H9 (cell line): ENCODE results near the gene SET. TPM values are rescaled to one million over a fixed set of nuclear protein-coding genes. Genes with fewer than 3 reads are reported as not detected.

Experiments
- DNase-seq: peaks from one replicate; pipeline ENCODE4 v3.0.0-alpha.2; 2017
- H2AFZ ChIP-seq: one replicate; pipeline ENCODE4 v1.6.1; 2013; ENCODE audit warnings: mild to moderate bottlenecking, low read length, control low read depth, moderate library complexity
- H2AK5ac ChIP-seq: 2 replicates; pipeline ENCODE4 v1.6.1; 2013; ENCODE audit warnings: low read length, control low read depth, mixed read lengths; ENCODE audit not compliant: insufficient read length
- H2BK120ac ChIP-seq: one replicate; pipeline ENCODE4 v1.6.1; 2013; ENCODE audit warnings: low read depth, mild to moderate bottlenecking, low read length, control low read depth, inconsistent platforms; ENCODE audit not compliant: poor library complexity, severe bottlenecking
- H2BK12ac ChIP-seq: 2 replicates; pipeline ENCODE4 v1.6.1; 2013; ENCODE audit warnings: low read length, control low read depth, mixed read lengths, low read depth; ENCODE audit not compliant: insufficient read length
- H2BK15ac ChIP-seq: 2 replicates; pipeline ENCODE4 v1.6.1; 2013; ENCODE audit warnings: low read depth, low read length, control low read depth
- H2BK20ac ChIP-seq: one replicate; pipeline ENCODE4 v1.6.1; 2013; ENCODE audit warnings: low read depth, mild to moderate bottlenecking, low read length, control low read depth, inconsistent platforms; ENCODE audit not compliant: poor library complexity, severe bottlenecking
- H2BK5ac ChIP-seq: 2 replicates; pipeline ENCODE4 v1.6.1; 2013; ENCODE audit warnings: low read length, control low read depth, mixed read lengths; ENCODE audit not compliant: insufficient read length
- H3K14ac ChIP-seq: 2 replicates; pipeline ENCODE4 v1.6.1; 2013; ENCODE audit warnings: low read length, control low read depth; ENCODE audit not compliant: insufficient read depth
- H3K18ac ChIP-seq: 2 replicates; pipeline ENCODE4 v1.6.1; 2013; ENCODE audit warnings: low read depth, mild to moderate bottlenecking, mixed read lengths, low read length, control low read depth; ENCODE audit not compliant: insufficient read length
- H3K23ac ChIP-seq: 2 replicates; pipeline ENCODE4 v1.6.1; 2013; ENCODE audit warnings: low read length, control low read depth, mixed read lengths, low read depth; ENCODE audit not compliant: insufficient read length
- H3K23me2 ChIP-seq: 2 replicates; pipeline ENCODE4 v1.6.1; 2013; ENCODE audit warnings: low read depth, mild to moderate bottlenecking, mixed read lengths, low read length, control low read depth; ENCODE audit not compliant: insufficient read length, poor library complexity, severe bottlenecking
- H3K27ac ChIP-seq: 2 replicates; pipeline ENCODE4 v1.5.1; 2013; ENCODE audit warnings: low read length, control low read depth, mixed read lengths, low read depth; ENCODE audit not compliant: insufficient read length
- H3K27me3 ChIP-seq: 2 replicates; pipeline ENCODE4 v1.6.1; 2013; ENCODE audit warnings: low read length, control low read depth, inconsistent platforms; ENCODE audit not compliant: insufficient read depth
- H3K4ac ChIP-seq: 2 replicates; pipeline ENCODE4 v1.6.1; 2013; ENCODE audit warnings: low read depth, mild to moderate bottlenecking, control low read depth, inconsistent platforms, low read length, moderate library complexity
- H3K4me1 ChIP-seq: 2 replicates; pipeline ENCODE4 v1.6.1; 2013; ENCODE audit warnings: low read length, control low read depth, inconsistent platforms; ENCODE audit not compliant: insufficient read depth
- H3K4me2 ChIP-seq: 2 replicates; pipeline ENCODE4 v1.6.1; 2013; ENCODE audit warnings: low read length, control low read depth, mixed read lengths; ENCODE audit not compliant: insufficient read length, insufficient read depth
- H3K56ac ChIP-seq: 2 replicates; pipeline ENCODE4 v1.6.1; 2013; ENCODE audit warnings: low read depth, mild to moderate bottlenecking, mixed read lengths, low read length, control low read depth; ENCODE audit not compliant: insufficient read length
- H3K79me1 ChIP-seq: 2 replicates; pipeline ENCODE4 v1.6.1; 2013; ENCODE audit warnings: low read depth, mild to moderate bottlenecking, moderate library complexity, low read length, control low read depth, inconsistent platforms; ENCODE audit not compliant: insufficient read depth, poor library complexity, severe bottlenecking
- H3K79me2 ChIP-seq: 2 replicates; pipeline ENCODE4 v1.6.1; 2013; ENCODE audit warnings: low read length, control low read depth, inconsistent platforms; ENCODE audit not compliant: insufficient read depth
- H3K9ac ChIP-seq: 2 replicates; pipeline ENCODE4 v1.6.1; 2013; ENCODE audit warnings: low read length, control low read depth, mixed read lengths; ENCODE audit not compliant: insufficient read length; ENCODE audit errors: extremely low read depth
- H3K9me3 ChIP-seq: one replicate; pipeline ENCODE4 v1.6.1; 2013; ENCODE audit warnings: low read depth, low read length, inconsistent platforms; ENCODE audit not compliant: control insufficient read depth
- H3T11ph ChIP-seq: one replicate; pipeline ENCODE4 v1.6.1; 2013; ENCODE audit warnings: mild to moderate bottlenecking, low read length, control low read depth, inconsistent platforms
- H4K20me1 ChIP-seq: one replicate; pipeline ENCODE4 v1.6.1; 2013; ENCODE audit not compliant: control insufficient read depth, insufficient read length, insufficient read depth
- H4K5ac ChIP-seq: 2 replicates; pipeline ENCODE4 v1.6.1; 2013; ENCODE audit warnings: low read depth, mild to moderate bottlenecking, mixed read lengths, low read length, control low read depth; ENCODE audit not compliant: insufficient read length
- H4K8ac ChIP-seq: replicated peaks from 2 replicates; pipeline ENCODE4 v1.6.1; 2013; ENCODE audit warnings: low read length, control low read depth, mixed read lengths, low read depth; ENCODE audit not compliant: insufficient read length
- H4K91ac ChIP-seq: 2 replicates; pipeline ENCODE4 v1.6.1; 2013; ENCODE audit warnings: low read depth, mild to moderate bottlenecking, moderate library complexity, mixed read lengths, low read length, control low read depth; ENCODE audit not compliant: insufficient read length
- H3K27ac Mint-ChIP-seq, 3 experiments: 2 replicates in 2 of 3; 3 replicates in 1 of 3; pipeline ENCODE4 v1.8.0; 2020 to 2021; ENCODE audit warnings: mixed read lengths in 3 of 3, mild to moderate bottlenecking in 1 of 3, moderate library complexity in 1 of 3
- H3K27me3 Mint-ChIP-seq: 2 replicates; pipeline ENCODE4 v1.8.0; 2021; ENCODE audit warnings: low read depth, mild to moderate bottlenecking, moderate library complexity, mixed read lengths
- H3K36me3 Mint-ChIP-seq, 3 experiments: 2 replicates in 2 of 3; 3 replicates in 1 of 3; pipeline ENCODE4 v1.8.0; 2020 to 2021; ENCODE audit warnings: low read depth in 3 of 3, mixed read lengths in 3 of 3; ENCODE audit not compliant: insufficient read depth in 1 of 3
- H3K4me1 Mint-ChIP-seq, 2 experiments: 2 replicates each; pipeline ENCODE4 v1.8.0; 2020; ENCODE audit warnings: mixed read lengths in 2 of 2
- H3K4me3 Mint-ChIP-seq, 2 experiments: 2 replicates in 1 of 2; 3 replicates in 1 of 2; pipeline ENCODE4 v1.8.0; 2020 to 2021; ENCODE audit warnings: mild to moderate bottlenecking in 2 of 2, mixed read lengths in 2 of 2, moderate library complexity in 1 of 2
- H3K9me3 Mint-ChIP-seq, 2 experiments: 2 replicates in 1 of 2; 3 replicates in 1 of 2; pipeline ENCODE4 v1.8.0; 2020; ENCODE audit warnings: mild to moderate bottlenecking in 2 of 2, mixed read lengths in 2 of 2, moderate library complexity in 1 of 2
- CTCF ChIP-seq: fragments of 200-600 bp; sonication (generic); conservative IDR thresholded peaks from 3 replicates; pipeline ENCODE4 v1.8.0; 2021; ENCODE audit warnings: antibody characterized with exemption, mild to moderate bottlenecking
- WGBS: extraction: QIAGEN DNeasy Blood & Tissue Kit; methylation state at CpG from one replicate; pipeline ENCODE4 v1.1.7; 2013; ENCODE audit warnings: missing lambda C conversion rate, low lambda C conversion rate, mixed read lengths; ENCODE audit not compliant: insufficient read length; ENCODE audit errors: extremely low coverage; 5-methylcytosine and 5-hydroxymethylcytosine counted together
- total RNA-seq: library from RNA; stranded (reverse); gene quantifications from 2 replicates; pipeline ENCODE4 v1.2.1, GENCODE V29; 2021

SET gene
- total RNA-seq, 1 experiment from 2014 or later = 1,148 TPM

GRCh38 chr9:128742401-128742800, 53.4 kb downstream of the SET start:
- Mint-ChIP-seq H3K36me3 (peaks cover 2 to 19% (median 16%) of the 10 kb centered on the region in 3 experiments; a peak in 6 of 7 replicates), H3K27me3 (no peaks in the 10 kb centered on the region; the same call in 1 of the 2 replicates), H3K4me3 (no peak overlapping the region), H3K9me3 (no peaks in the 10 kb centered on the region), H3K4me1 (no peaks in the 10 kb centered on the region), H3K27ac (no peak overlapping the region)
- Histone ChIP-seq H2BK5ac (no peak overlapping the region), H2BK20ac (no peak overlapping the region), H2BK12ac (no peak overlapping the region), H3K79me1 (no peaks in the 10 kb centered on the region), H3K79me2 (no peaks in the 10 kb centered on the region), H3K18ac (no peak overlapping the region), H2AK5ac (no peak overlapping the region), H3K27me3 (no peaks in the 10 kb centered on the region), H4K5ac (no peak overlapping the region), H2BK120ac (no peak overlapping the region), H3K4ac (no peak overlapping the region), H3K23ac (no peak overlapping the region), H3K9ac (no peak overlapping the region), H3T11ph (no peak overlapping the region), H3K4me2 (no peak overlapping the region), H2AFZ (no peak overlapping the region), H4K91ac (no peak overlapping the region), H2BK15ac (no peak overlapping the region), H3K56ac (no peak overlapping the region), H4K20me1 (no peaks in the 10 kb centered on the region), H3K23me2 (no peaks in the 10 kb centered on the region), H3K4me1 (no peaks in the 10 kb centered on the region), H4K8ac (no peak overlapping the region), H3K9me3 (no peaks in the 10 kb centered on the region), H3K27ac (no peak overlapping the region), H3K14ac (no peak overlapping the region)
- no peak; the same call in 2 of the 3 replicates for TF ChIP-seq CTCF
- no CpG with 5 or more reads among the region's 20 CpGs for WGBS
- no peak for DNase-seq
